SK-N-SH (cell line): ENCODE results near the gene PTPRF. TPM values are rescaled to one million over a fixed set of nuclear protein-coding genes. Genes with fewer than 3 reads are reported as not detected.

Experiments
- CTCF ChIA-PET: fragments of 300-600, 350-600 bp; formaldehyde crosslinking; extraction: SDS; loops from one replicate; lab custom pipeline; 2021; lab: Yijun Ruan, JAX
- POLR2A ChIA-PET: fragments of 350-600 bp; sonication (Branson Sonifier 250); formaldehyde crosslinking; extraction: SDS; loops from one replicate; lab custom pipeline; 2020; ENCODE audit warnings: antibody characterized with exemption, inconsistent platforms; lab: Yijun Ruan, JAX
- DNase-seq: peaks from one replicate; pipeline ENCODE4 v3.0.0; 2012
- H2AFZ ChIP-seq: fragments of 200-600 bp; sonication (generic); 2 replicates; pipeline ENCODE4 v1.8.1; 2016; ENCODE audit warnings: antibody characterized with exemption, mild to moderate bottlenecking, low read depth
- H3F3A ChIP-seq: fragments of 200-600 bp; sonication (generic); replicated peaks from 2 replicates; pipeline ENCODE3; 2016; ENCODE audit warnings: antibody characterized with exemption, mild to moderate bottlenecking; ENCODE audit not compliant: insufficient read depth
- H3K27ac ChIP-seq, 2 experiments: fragments of 200-500 bp in 1 of 2; fragments of 200-600 bp in 1 of 2; sonication (Bioruptor generic) in 1 of 2; sonication (generic), shearing (Covaris generic) in 1 of 2; 2 replicates each; pipeline versions ENCODE4 v1.5.1 to v1.6.1; 2014 to 2016; ENCODE audit warnings: low read depth in 2 of 2, inconsistent platforms in 1 of 2, low read length in 1 of 2, mild to moderate bottlenecking in 1 of 2, mixed read lengths in 1 of 2
- H3K27me3 ChIP-seq: fragments of 200-600 bp; sonication (generic), shearing (Covaris generic); 2 replicates; pipeline ENCODE4 v1.6.1; 2016; ENCODE audit warnings: mixed run types; ENCODE audit not compliant: insufficient read depth
- H3K36me3 ChIP-seq, 2 experiments: fragments of 200-500 bp in 1 of 2; fragments of 200-600 bp in 1 of 2; sonication (Bioruptor generic) in 1 of 2; sonication (generic) in 1 of 2; replicated peaks in 1 of 2; 2 replicates each; pipeline versions ENCODE3 to v1.5.1; 2014 to 2016; ENCODE audit warnings: low read length in 1 of 2, mild to moderate bottlenecking in 1 of 2; ENCODE audit not compliant: insufficient read depth in 2 of 2, control insufficient read depth in 1 of 2
- H3K4me1 ChIP-seq, 2 experiments: fragments of 200-500 bp in 1 of 2; fragments of 200-600 bp in 1 of 2; sonication (Bioruptor generic) in 1 of 2; sonication (generic), shearing (Covaris generic) in 1 of 2; 2 replicates each; pipeline versions ENCODE4 v1.5.1 to v1.6.1; 2014 to 2016; ENCODE audit warnings: low read depth in 1 of 2, low read length in 1 of 2, mixed run types in 1 of 2; ENCODE audit not compliant: insufficient read depth in 2 of 2, control insufficient read depth in 1 of 2
- H3K4me2 ChIP-seq: fragments of 200-600 bp; sonication (generic), shearing (Covaris generic); 2 replicates; pipeline ENCODE4 v1.6.1; 2017; ENCODE audit warnings: mixed run types
- H3K4me3 ChIP-seq, 2 experiments: fragments of 200-500 bp in 1 of 2; fragments of 200-600 bp in 1 of 2; sonication (Bioruptor generic) in 1 of 2; sonication (generic), shearing (Covaris generic) in 1 of 2; 2 replicates each; pipeline versions ENCODE4 v1.5.1 to v1.8.1; 2014 to 2016; ENCODE audit warnings: low read depth in 2 of 2, inconsistent platforms in 1 of 2, low read length in 1 of 2, mild to moderate bottlenecking in 1 of 2, mixed read lengths in 1 of 2, moderate library complexity in 1 of 2
- H3K79me2 ChIP-seq: fragments of 200-600 bp; sonication (generic); 2 replicates; pipeline ENCODE4 v1.8.1; 2017; ENCODE audit warnings: mild to moderate bottlenecking; ENCODE audit not compliant: insufficient read depth
- H3K9ac ChIP-seq: fragments of 200-600 bp; sonication (generic); 2 replicates; pipeline ENCODE4 v1.6.1; 2017; ENCODE audit warnings: mixed run types
- H3K9me2 ChIP-seq: fragments of 200-600 bp; sonication (generic); 2 replicates; pipeline ENCODE4 v1.6.1; 2017; ENCODE audit warnings: mixed run types
- H3K9me3 ChIP-seq: fragments of 200-600 bp; sonication (generic); 2 replicates; pipeline ENCODE4 v1.6.1; 2017; ENCODE audit warnings: mixed run types, mild to moderate bottlenecking, moderate library complexity
- H4K20me1 ChIP-seq: fragments of 200-600 bp; sonication (generic); 2 replicates; pipeline ENCODE4 v1.6.1; 2017; ENCODE audit warnings: mild to moderate bottlenecking, mixed run types; ENCODE audit not compliant: insufficient read depth
- CTCF ChIP-seq: fragments of 200-600 bp; sonication (generic); IDR thresholded peaks from 2 replicates; pipeline ENCODE4 v1.6.1; 2017; ENCODE audit warnings: antibody characterized with exemption, mild to moderate bottlenecking, moderate library complexity
- ELF1 ChIP-seq: IDR thresholded peaks from 2 replicates; pipeline ENCODE4 v1.4.0; 2012
- EZH2phosphoT487 ChIP-seq: fragments of 200-600 bp; sonication (generic); IDR thresholded peaks from 2 replicates; pipeline ENCODE4 v1.6.1; 2017; ENCODE audit warnings: low read depth, mixed run types, mild to moderate bottlenecking, antibody characterized with exemption, moderate library complexity, borderline replicate concordance
- FOSL2 ChIP-seq: IDR thresholded peaks from 2 replicates; pipeline ENCODE4 v1.4.0; 2012; ENCODE audit warnings: low read depth, mild to moderate bottlenecking, moderate library complexity, borderline replicate concordance
- FOXJ3 ChIP-seq: sonication (generic); formaldehyde crosslinking; IDR thresholded peaks from 2 replicates; pipeline ENCODE4 v1.5.1; 2020; ENCODE audit warnings: mild to moderate bottlenecking, missing genetic modification reagents
- FOXM1 ChIP-seq: IDR thresholded peaks from 2 replicates; pipeline ENCODE4 v1.4.0; 2012; ENCODE audit warnings: low read depth, mild to moderate bottlenecking
- GABPA ChIP-seq: IDR thresholded peaks from 2 replicates; pipeline ENCODE4 v1.4.0; 2012; ENCODE audit warnings: low read depth, mild to moderate bottlenecking
- GATA2 ChIP-seq: sonication (generic); formaldehyde crosslinking; IDR thresholded peaks from 2 replicates; pipeline ENCODE4 v1.5.0; 2020; ENCODE audit warnings: mild to moderate bottlenecking, missing genetic modification reagents
- MXI1 ChIP-seq: IDR thresholded peaks from 2 replicates; pipeline ENCODE4 v1.6.1; 2012; ENCODE audit warnings: mild to moderate bottlenecking, low read depth, low read length, improper control_type of control experiment
- NRF1 ChIP-seq: IDR thresholded peaks from 2 replicates; pipeline ENCODE4 v1.6.1; 2012; ENCODE audit warnings: low read depth, mild to moderate bottlenecking, low read length
- POLR2AphosphoS5 ChIP-seq: IDR thresholded peaks from 2 replicates; pipeline ENCODE4 v1.6.1; 2012; ENCODE audit warnings: low read depth, low read length
- RAD21 ChIP-seq: IDR thresholded peaks from 2 replicates; pipeline ENCODE4 v1.6.1; 2012; ENCODE audit warnings: mild to moderate bottlenecking, low read length
- RCOR1 ChIP-seq: fragments of 150-350 bp; IDR thresholded peaks from 2 replicates; pipeline ENCODE4 v1.6.1; 2017; ENCODE audit warnings: antibody characterized with exemption, low read length
- REST ChIP-seq: IDR thresholded peaks from 2 replicates; pipeline ENCODE4 v1.6.1; 2012; ENCODE audit warnings: mild to moderate bottlenecking, low read depth, low read length, moderate library complexity
- RFX5 ChIP-seq: IDR thresholded peaks from 2 replicates; pipeline ENCODE4 v1.6.1; 2012; ENCODE audit warnings: mild to moderate bottlenecking, improper control_type of control experiment, low read length
- RXRA ChIP-seq: IDR thresholded peaks from 2 replicates; pipeline ENCODE4 v1.4.0; 2012; ENCODE audit warnings: low read depth, mild to moderate bottlenecking, borderline replicate concordance
- USF1 ChIP-seq: IDR thresholded peaks from 2 replicates; pipeline ENCODE4 v1.4.0; 2012; ENCODE audit warnings: low read depth, borderline replicate concordance
- WGBS: methylation state at CpG from one replicate; pipeline ENCODE4 v1.1.6; 2017; ENCODE audit warnings: low lambda C conversion rate; 5-methylcytosine and 5-hydroxymethylcytosine counted together
- polyA plus RNA-seq, 3 experiments: library from polyadenylated mRNA; depleted of rRNA; stranded (reverse); fragments of >200 nt; gene quantifications; 2 replicates each; pipeline ENCODE4 v1.2.3, GENCODE V29; 2012
- TF ChIP-seq, protein P1 (sequence below): IDR thresholded peaks from 2 replicates; pipeline ENCODE4 v1.4.0; 2012; ENCODE audit warnings: low read depth, borderline replicate concordance

The PTPRF gene
- polyA plus RNA-seq, 1 of the 3 experiments (the other 2 are of a cell fraction) = 72.7 TPM

DNA sequence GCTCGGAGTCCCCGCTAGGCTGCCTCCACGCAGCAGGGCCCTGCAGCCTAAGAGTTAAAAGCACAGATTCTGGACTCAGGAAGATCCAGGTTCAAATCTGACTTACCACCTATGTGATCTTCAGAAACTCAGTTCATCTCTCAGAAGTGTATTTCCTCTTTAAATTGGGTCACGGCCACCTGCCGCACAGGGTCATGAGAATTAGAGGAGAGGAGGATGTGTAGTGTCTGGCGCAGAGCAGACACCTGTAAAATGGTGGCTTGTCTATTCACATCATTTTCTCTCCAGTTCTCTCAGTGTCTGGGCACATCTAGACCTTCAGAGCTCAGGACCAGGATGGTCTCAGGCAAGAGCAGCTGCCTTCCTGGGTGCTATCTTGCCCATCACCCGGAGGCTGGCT is 45.8 kb downstream of the PTPRF start:
- Histone ChIP-seq H3K27me3 (no peaks in the 10 kb centered on the region), H3K4me1 (peaks cover 0 to 23% of the 10 kb centered on the region in 2 experiments; a peak in 1 of 4 replicates), H3K27ac (no peak overlapping the region), H3K79me2 (no peaks in the 10 kb centered on the region), H3K36me3 (peaks cover 3 to 13% of the 10 kb centered on the region in 2 experiments), H4K20me1 (no peaks in the 10 kb centered on the region), H3K4me2 (no peak overlapping the region), H3K9me3 (no peaks in the 10 kb centered on the region), H3K4me3 (no peak overlapping the region), H3F3A (no peaks in the 10 kb centered on the region), H3K9ac (no peak overlapping the region), H3K9me2 (no peaks in the 10 kb centered on the region), H2AFZ (no peak overlapping the region)
- no peak for DNase-seq
- ChIA-PET CTCF (no interaction called here), POLR2A (no interaction called here)
- TF ChIP-seq RCOR1 (no peak), GATA2 (no peak), EZH2phosphoT487 (no peak), REST (no peak), NRF1 (no peak), FOXJ3 (CRISPR knock-in tag) (no peak), USF1 (no peak), RFX5 (no peak)
- 97% methylated on average over 6 of the region's 7 CpGs for WGBS

DNA sequence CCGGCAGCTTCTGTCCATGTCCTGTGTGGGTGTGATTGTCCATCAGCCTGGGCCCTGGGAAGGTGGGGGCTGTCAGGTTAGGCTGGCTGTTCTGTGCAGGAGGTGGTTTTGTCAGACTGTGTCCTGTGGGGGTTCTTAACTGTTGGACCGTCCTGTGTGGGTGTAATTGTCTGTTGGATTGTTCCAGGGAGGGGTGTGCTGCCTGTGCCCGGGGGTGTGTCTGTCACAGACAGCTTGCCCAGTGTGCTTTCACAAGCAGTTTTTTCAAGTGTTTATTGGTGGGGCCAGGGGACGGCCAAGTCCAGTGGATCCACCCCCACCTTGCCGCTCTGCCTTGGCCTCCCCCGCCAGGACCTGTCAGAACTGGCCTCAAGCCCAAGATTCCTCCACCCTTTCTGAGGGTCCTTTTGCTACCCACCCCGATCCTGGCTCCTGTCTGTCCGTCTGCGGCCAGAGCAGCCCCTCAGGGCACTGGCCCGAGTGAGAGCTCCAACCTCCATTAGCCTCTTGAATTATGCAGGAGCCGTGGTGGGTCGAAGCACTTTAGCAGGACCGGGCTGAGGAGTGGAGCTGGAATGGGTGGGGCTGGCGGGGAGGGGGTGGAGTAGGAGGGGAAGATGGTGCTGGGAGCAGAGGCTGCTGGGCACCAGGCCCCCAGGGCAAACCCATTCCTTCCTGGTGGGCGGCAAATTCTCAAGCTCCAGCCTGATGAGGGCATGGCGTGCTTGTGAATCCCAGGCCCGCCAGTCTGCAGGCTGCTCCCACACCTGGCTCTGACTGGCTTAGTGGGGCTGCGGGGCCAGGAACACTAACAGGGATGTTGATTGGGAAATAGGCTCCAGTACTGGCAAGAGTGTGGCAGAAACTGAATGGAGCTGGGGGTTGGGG is 47.2 kb downstream of the PTPRF start:
- Histone ChIP-seq H3K9me2 (no peaks in the 10 kb centered on the region), H3F3A (no peaks in the 10 kb centered on the region), H3K9me3 (no peaks in the 10 kb centered on the region), H3K36me3 (peaks cover 3 to 9% of the 10 kb centered on the region in 2 experiments), H3K4me3 (no peak overlapping the region), H3K9ac (no peak overlapping the region), H3K4me2 (no peak overlapping the region), H3K79me2 (no peaks in the 10 kb centered on the region), H3K4me1 (peaks cover 0 to 25% of the 10 kb centered on the region in 2 experiments; a peak in 1 of 4 replicates), H3K27ac (peak overlapping the region in 1 of 2 experiments; percentile 50; a peak in 1 of 4 replicates), H3K27me3 (no peaks in the 10 kb centered on the region), H2AFZ (no peak overlapping the region), H4K20me1 (no peaks in the 10 kb centered on the region)
- ChIA-PET CTCF (interaction anchor here (0.9 to 1.7 kb wide), 3 partner anchors 12 to 48 kb away, joined by 3 to 6 read pairs (median 5); no protein-coding TSS in a partner anchor), POLR2A (interaction anchor here (1.4 kb wide), 1 partner anchor 72 kb away, joined by 7 read pairs; the partner anchor contains the start of gene KDM4A)
- peak; percentile 75 for DNase-seq
- 76% methylated on average over 13 of the region's 18 CpGs for WGBS
- TF ChIP-seq CTCF = no peak
- no peak for TF ChIP-seq RXRA
- TF ChIP-seq RAD21 = no peak
- no peak for TF ChIP-seq RCOR1
- TF ChIP-seq NRF1 = no peak
- TF ChIP-seq FOXM1 = no peak
- TF ChIP-seq POLR2AphosphoS5 = no peak
- no peak for TF ChIP-seq FOXJ3 (CRISPR knock-in tag)
- TF ChIP-seq ELF1 = no peak
- no peak for TF ChIP-seq FOSL2
- TF ChIP-seq GABPA = no peak
- TF ChIP-seq, protein P1, sequence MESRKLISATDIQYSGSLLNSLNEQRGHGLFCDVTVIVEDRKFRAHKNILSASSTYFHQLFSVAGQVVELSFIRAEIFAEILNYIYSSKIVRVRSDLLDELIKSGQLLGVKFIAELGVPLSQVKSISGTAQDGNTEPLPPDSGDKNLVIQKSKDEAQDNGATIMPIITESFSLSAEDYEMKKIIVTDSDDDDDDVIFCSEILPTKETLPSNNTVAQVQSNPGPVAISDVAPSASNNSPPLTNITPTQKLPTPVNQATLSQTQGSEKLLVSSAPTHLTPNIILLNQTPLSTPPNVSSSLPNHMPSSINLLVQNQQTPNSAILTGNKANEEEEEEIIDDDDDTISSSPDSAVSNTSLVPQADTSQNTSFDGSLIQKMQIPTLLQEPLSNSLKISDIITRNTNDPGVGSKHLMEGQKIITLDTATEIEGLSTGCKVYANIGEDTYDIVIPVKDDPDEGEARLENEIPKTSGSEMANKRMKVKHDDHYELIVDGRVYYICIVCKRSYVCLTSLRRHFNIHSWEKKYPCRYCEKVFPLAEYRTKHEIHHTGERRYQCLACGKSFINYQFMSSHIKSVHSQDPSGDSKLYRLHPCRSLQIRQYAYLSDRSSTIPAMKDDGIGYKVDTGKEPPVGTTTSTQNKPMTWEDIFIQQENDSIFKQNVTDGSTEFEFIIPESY = no peak
- no peak for TF ChIP-seq MXI1
